Esophagus mucosa (tissue), 1 donor: ENCODE measurements around the gene CHST11. TPM values are rescaled to one million over a fixed set of nuclear protein-coding genes. Genes with fewer than 3 reads are reported as not detected.
"Not testable (repeated sequence)": the region's sequence is repeated elsewhere in the genome, so short reads cannot be mapped to it uniquely, and the experiment has no call there.

Source experiments
- ATAC-seq: fragments of 200-7000 bp; cut with Tn5 transposase; one replicate; pipeline ENCODE4 v1.9.1; 2020
- total RNA-seq: library from RNA; stranded (reverse); gene quantifications from one replicate; pipeline ENCODE4 v1.2.4, GENCODE V29; 2023
- donor health status: DM: yes; HTN: yes; CAD: no.

CHST11 gene
- total RNA-seq, 1 donor from 2014 or later: 7.3 TPM

DNA sequence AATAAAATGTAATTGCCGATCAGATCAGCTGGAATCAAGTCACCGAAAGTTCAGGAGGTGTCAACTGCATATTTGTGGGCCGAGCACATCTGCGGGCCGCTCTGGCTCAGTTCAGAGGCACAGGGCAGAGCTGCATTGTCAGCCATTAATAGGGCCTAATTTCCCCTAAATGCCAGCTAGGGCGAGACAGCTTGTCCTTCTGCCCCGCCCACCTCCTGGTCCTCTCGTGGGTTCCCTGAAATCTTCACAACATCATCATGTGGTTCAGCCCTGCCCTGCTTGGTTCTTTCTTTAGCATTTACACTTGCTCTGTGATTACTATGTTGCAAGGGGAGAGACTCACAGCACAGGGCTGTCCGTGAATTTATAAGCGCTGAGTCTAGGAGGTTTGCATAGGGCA lies 148.9 kb downstream of the CHST11 start:
- no peak for ATAC-seq

DNA sequence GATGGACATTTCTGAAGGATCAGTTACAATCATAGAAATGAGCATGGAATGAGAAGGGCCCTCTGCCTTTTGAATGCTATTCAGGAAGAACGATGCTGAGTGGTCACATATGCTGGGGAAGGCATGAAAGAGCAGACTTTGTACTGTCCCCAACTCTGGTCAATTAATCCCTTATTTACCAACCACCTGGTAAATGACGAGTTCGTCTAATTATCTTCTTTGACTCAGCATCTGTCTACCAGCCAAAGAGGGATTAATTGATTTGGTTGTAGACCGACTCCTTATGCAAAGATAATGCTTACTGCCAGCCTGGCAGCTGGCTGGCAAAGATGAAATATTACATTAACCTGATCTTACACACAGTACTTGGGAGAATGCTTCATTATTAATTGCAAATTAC lies 152.2 kb downstream of the CHST11 start:
- no peak for ATAC-seq

DNA sequence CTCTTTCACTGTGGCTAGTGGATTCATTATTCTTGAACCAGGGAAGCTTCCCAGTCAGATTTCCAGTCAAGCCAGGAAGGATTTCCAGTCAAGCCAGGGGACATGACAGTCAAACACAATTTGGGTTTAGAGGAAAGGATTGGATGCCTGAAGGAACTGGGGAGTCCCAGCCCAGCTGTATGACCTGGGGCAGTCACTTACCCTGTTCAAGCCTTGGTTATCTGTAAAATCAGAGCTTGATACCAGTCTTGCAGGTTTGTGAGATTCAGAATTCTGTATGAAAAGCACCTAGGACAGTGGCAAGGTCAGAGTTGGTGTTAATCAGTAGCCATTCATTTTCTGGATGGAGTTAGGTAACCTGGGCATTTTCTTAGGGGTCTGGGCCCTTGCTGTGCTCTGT lies 152.7 kb downstream of the CHST11 start:
- ATAC-seq: no peak

DNA sequence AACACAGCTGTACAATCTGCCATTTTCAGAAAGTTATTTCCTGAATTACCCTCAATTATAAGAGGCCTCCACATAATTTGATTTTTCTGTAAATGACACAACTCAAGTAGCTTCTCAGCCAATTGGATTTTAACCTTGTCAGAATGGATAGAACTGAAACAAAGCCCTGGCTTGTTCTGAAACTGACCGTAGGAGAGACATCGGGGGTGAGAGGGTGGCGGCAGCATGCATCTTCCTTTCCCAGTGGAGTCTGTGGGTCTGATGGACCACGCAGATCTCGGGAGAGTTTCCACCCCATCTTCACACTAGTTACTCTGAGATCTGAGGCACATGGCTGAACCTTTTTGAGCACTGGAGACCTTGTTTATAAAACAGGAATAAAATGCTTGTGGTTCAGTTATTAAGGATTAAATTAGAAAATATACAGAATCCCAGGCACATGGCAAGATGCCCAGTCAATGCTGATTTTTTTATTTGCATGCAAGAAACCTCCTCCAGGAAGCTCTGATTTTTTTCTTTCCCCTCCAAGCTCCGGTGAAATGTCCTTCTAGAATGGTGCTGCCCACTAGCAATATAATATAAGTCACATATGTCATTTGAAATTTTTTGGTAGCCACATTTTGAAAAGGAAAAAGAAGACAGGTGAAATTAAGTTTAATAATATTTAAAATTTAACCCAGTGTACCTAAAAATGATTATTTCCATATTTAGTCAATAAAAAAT lies 153.9 kb downstream of the CHST11 start:
- no peak for ATAC-seq

DNA sequence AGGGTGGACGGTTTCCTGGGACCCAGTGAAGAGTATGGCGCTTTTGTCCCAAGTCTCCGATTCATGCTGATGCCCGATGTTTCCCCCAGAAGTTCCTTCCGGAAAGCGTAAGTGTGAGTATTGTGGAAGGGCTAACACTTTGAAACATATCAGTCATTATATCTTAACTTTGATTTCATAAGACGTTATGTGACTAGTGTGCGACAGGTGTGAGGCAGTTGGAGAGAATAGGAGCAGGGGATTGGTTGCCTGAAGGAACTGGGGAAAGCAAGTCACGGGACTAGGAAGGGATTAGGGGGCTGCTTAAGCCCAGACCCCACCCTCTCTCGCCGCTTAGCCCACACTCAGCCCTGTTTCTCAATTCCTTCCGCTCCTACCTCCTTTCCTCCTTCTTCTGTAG lies 154.9 kb downstream of the CHST11 start:
- no peak for ATAC-seq

DNA sequence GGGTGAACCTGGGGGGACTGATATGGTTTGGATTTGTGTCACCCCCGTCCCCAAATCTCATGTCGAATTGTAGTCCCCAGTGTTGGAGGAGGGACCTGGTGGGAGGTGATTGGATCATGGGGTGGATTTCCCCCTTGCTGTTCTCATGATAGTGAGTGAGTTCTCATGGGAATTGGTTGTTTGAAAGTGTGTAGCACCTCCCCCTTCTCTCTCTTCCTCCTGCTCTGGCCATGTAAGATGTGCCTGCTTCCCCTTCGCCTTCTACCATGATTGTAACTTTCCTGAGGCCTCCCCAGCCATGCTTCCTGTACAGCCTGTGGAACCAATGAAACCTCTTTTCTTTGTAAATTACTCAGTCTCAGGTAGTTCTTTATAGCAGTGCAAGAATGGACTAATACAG lies 156.6 kb downstream of the CHST11 start:
- not testable (repeated sequence) for ATAC-seq

DNA sequence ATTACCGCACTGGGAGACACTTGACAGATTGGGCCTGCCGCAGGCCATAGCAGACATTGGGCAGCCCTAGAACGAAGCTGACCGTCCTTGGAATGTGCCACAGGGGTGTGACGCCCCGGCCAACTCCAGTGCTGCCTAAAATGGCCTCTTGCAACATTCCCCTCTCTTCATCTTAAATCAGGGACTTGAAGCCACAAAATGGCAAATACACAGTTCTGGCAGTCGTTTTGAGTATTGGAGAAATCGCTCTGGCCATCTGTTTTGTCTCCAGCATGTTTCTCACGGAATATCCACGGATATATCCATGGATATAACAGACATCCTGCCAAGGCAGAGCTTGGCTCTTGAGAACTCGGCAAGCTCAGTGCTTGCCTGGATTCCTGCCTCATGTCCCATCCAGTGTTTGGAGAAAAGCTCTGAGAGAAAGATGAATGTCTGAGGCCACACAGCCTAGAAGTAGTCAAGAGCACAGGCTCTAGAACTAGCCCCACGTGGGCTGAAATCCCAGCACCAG lies 158.4 kb downstream of the CHST11 start:
- no peak for ATAC-seq

DNA sequence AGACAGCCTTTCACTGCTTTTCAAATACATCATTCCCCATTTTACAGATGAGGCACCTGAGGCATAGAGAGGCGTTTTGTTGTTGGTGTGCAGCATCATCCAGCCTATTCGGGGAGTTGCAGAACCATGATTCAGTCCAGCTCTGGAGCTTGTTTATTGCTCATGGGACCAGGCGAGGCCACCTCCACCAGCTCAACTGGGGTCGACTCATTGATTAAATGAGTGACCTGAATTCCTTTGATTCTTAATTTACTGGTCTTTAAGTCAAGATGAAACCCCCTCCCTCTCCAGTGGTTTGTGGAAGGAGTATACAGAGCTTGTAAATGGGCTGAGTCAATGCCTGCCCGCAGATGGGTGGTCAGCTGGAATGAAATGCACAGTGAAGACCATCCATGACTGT lies 161.9 kb downstream of the CHST11 start:
- ATAC-seq: no peak

DNA sequence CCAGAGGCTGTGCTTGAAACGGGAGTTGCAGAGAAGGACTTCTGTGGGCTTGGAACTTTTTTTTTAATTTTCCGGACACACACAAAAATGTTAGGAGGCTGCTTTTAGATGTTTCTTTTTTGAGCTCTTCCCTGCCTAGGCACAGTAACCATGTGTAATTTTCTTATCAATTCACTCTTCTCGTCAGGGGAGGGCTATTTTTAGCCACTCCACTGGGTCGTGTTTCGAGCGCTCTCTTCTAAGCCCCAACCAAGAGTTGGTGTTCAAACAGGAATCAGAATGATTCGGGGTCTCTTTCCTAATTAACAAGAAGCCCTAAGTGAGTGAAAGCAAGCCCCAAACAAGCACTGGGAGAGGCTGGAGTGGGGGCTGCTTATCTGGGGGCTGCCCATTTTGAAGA lies 162.6 kb downstream of the CHST11 start:
- ATAC-seq: no peak

DNA sequence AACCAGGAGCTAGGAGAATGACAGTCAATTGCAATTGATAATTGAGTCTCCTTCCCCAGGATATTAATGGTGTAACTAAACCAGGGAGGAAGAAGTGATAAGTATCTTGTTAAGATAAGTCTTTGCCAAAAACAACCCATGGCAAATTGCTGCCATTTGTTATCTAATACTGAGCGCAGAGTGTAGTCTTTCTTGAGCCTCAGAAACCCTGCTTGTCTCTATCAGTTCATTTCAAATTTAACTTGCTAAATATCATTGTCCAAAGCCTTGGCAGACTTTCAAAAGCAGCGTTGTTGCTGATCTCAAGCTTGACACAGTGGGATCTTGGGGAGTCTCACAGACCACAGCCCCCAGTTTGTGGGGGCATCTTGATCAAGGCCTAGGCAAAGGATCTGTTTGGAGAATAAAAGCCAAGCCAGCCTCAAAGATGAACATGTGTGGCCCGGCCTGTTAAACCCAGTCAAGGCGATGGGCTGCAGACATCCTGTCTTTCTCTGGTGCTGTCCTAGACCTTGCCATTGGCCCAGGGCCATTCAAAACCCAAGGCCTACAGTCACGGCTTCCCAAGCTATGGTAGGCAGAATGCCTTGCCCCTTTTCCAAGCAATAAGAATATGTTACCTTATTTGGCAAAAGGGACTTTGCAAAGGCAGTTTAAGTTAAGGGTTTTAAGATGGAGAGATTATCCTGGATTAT lies 164.2 kb downstream of the CHST11 start:
- no peak for ATAC-seq

DNA sequence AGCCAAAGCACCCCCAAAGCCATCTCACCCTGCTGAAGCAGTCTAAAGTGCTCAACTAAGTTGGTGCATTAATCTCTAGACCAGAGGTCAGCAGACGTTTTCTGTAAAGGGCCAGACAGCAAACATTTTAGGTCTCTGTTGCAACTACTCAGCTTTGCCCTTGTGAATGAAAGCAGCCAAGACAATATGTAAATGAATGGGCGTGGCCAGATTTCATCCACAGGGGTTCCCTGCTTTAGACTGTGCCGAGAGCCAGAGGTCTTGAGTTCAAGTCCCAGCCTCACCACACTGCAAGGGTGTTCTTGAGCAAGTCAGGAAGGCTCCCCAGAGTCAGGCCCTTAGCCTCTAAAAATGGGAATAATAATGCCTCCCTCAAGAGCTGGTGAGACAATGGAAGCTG lies 166.2 kb downstream of the CHST11 start:
- ATAC-seq: no peak

DNA sequence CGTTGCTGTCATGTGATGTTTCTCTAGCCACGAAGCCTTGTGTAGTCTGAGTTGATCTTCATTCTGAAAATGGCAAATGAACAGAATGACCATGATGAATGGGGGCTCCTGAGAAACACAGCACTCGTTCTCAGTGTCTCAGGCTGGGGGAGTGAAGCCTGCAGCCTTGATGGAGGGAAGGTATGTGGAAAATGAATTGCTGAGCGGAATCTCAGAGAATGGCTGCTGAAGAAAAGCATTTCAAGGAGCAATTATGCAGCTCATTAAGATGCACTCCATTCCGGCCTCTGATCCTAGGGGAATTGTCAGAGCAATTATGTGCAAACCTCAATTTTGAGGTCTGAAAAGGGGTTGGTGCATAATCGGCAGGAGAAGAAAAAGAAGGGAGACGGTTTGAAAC lies 167.1 kb downstream of the CHST11 start:
- no peak for ATAC-seq

DNA sequence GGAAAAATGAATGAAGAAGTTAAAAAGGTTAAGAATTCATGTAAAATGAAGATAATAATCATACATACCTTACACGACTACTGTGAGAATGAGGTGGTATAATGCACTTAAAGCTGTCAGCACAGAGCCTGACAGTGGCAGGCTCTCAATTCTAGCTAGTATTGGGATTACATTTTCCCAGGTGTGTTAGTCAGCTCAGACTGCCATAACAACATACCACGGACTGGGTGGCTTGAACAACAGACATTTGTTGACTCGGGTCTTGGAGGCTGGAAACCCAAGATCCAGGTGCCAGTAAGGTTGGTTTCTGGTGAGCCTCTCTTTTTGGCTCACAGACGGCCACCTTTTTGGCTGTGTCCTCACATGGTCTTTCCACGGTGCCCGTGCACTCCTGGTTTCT lies 167.8 kb downstream of the CHST11 start:
- ATAC-seq: no peak

DNA sequence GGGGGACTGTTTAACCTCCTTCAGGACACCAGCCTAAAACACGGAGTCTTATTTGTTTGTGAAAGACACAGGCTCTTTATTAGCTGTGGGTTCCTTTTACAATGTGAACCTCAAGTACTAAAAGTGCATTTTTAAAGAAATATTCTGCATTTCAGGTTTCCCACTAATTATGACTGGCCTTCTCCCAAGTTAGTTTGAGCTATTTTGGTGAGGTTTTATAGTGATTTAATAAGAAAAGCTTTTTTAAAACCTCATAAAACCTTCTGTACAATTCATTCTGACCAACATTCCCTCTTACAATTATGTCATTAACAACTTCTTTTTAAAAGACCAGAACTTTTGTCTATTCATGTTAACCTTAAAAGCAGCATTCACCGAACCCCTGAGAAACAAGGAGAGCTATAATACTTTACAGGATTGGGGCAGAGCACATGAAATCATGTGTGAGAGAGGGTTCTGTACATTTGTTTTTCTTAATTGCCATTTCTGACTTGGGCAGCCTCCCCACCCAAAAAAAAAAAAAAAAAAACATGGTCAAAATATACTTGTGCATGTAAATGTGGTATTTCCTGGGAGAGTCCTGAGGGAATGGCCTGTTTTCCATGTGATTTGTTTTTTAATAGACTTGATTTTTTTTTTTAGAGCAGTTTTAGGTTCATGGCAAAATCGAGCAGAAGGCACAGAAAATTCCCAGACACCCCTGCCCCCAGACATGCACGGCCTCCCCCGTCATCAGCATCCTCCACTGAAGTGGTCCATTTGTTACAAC lies 169.5 kb downstream of the CHST11 start:
- ATAC-seq: no peak

DNA sequence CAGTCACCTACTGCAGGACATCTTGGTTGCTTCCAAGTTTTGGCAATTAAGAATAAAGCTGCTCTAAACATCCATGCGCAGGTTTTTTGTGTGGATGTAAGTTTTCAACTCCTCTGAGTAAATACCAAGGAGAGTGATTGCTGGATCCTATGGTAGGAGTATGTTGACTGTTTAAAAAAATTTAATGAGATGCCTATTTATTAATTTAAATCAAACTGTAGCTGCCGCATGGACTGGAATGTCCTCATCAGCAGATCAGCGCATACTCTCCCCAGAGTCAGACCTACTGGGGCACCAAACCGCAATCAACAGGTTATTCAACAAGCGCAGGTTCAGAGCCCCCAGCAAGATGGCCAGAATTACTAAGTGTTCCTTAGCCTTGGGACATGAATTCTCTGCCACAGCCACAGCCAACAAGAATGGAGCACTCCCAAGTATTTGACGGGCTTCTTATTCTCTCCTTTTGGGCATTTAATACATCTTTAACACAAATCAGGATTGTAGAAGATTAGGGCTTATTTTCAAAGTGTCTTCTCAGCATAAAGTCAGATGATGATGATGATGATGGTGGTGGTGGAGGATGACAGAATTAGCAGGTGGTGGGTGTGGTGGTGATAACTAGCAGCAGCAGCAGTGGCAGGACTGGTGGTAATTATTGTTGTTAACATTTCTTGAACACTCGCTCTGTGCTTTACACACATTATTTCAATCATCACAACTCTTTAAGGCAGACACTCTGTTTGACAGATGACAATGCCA lies 170.7 kb downstream of the CHST11 start:
- no peak for ATAC-seq

DNA sequence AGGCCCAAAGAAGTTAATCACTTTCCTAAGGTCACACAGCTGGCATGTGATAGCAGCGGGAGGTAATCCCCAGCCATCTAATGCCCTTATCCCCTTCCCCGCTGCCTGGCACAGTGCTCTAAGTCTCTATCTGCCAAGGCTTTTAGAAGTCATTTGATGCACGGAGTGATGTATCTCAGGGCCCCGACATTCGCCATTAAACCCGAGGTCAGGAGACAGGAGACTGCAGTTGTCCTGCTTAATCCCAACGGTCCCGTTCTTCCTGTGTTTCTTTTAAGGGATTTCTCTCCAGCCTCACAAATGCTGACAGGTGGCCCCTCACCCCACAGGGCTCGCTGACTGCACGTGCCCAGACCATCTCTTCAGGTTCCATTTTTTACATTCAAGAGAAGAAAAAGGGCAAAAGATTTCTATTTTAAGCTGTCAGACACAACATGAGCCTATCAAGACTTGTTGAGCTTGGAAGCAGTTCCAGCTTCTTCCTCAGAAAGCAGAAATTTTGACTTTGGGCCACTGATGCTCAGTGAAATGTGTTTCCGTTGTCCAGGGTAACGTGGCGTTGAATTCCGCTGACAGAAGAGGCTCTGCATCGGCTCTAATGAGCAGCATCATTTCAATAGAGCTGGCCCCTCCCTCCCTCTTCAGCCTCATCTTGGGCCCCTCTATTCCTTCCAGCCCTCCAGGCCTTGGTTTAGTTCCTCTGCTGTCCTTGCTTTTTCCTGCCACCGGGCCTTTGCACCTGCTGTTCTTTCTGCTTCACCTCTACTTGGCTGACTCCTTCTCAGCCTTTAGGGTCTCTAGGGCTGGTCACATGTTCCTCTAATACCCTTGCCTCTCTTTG lies 171.5 kb downstream of the CHST11 start:
- ATAC-seq: no peak

DNA sequence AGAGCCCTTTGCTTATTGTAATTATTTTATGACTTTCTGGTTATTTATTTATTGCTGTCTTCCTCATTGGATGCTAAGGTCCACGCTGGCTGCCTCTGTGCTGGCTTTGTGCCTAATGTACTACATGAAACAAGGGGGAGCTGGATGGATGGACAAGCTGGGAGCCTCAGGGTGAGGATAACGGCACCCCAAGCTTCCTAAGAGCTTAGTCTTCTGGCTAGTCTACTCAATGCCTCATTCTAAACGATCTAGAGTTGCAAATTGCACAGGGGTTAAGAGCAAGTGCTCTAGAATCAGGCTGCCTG lies 172.0 kb downstream of the CHST11 start:
- ATAC-seq: no peak

DNA sequence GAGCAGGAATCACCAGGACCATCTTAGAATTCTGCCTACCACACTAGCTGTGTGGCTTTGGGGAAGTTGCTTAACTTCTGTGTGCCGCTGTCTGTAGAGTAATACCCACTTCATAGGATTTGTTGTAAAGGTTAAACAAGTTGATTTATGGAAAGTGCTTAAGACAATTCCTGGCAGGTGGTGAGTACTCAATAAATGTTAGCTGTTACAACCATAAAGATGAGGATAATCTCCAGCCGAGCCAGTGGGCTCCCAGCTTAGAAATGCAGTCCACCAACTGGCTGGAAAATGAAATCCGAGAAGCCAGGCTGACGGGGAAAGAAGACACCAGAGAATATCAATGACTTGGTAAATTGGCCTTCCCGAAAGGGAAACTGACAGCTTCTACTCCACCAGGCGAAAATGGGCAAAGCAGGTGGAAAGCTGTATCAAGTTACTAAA lies 173.5 kb downstream of the CHST11 start:
- ATAC-seq: no peak

DNA sequence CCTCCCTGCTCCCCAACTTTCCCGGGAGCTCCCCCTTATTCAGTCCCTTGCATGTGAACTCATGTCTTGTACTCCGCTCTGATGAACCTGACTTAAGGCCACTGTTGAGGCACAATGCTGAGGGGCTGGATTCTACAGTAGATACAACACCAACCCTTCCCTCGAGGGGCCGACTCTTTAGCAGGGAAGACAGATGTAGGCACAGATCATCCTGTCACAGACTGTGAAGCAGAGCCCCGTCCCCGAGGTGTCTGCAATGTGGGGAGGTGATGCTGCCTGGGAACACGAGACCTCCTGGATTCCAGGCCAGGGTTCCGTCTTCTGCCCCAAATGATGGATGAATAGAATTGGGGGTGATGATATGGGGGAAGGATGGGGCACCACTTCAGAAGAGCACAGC lies 175.1 kb downstream of the CHST11 start:
- no peak for ATAC-seq

DNA sequence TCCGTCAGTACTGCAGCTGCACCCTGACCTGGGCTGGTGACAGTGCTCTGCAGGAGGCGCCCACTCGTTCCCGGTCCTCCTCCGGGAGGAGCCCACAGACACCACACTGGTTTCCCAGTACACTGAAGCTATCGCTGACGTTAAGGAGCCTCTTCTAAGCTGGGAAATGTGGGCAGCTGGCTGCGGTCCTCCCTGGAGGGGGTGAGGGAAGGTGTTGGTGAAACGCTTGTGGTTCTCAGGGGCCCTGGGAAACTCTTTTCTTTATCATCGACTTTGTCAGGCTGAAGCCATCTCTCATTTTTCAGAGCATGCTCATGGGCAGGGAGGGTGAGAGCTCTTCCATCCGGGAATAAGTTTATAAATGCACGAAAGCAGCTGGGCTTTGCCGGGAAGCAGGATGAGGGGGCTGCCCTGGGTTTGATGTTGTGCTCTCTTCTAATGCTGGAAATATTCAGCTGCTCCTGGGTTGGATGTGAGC lies 176.0 kb downstream of the CHST11 start:
- no peak for ATAC-seq

DNA sequence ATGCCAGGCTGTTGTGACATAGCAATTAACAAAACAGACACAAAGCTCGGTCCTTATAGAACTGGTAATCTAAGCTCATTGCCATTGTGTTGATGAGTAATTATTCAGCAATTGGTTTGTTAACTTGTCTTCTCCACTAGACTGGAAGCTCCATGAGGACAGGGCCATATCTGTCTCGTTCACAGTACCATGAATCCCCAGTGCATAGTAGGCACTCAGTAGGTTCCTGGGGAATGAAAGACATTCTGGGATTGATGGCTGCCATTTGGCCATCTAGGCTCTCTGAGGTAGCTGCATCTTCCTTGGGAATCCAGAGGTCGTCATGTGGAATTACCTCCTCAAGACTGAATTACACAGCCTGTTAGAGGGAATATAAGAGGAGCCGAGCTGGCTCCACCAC lies 177.3 kb downstream of the CHST11 start:
- ATAC-seq: no peak

DNA sequence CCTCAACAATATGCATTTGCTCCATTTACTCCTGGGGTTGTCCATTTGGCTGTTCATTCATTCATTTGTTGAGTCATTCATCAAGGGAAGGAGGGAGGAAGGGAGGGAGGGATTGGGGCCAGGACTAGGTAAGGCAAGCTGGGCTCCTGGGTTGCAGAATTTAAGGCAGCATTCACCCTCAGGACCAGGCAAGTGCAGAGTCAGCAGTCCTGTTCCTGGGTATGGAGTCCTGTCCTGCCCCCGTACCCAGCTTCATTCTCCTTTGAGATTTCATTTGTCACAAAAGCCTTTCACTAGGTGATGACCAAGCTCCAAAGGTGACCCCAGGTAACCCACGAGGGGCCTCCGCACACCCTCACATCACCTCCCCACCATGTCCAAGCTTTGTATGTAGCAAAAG lies 178.1 kb downstream of the CHST11 start:
- ATAC-seq: no peak
